RWPE2 (cell line): ENCODE results near the gene HOXD8.

ENCODE experiments used
- ATAC-seq: fragments of 200-7000 bp; cut with Tn5 transposase; 3 replicates; pipeline ENCODE4 v1.9.1; 2021; ENCODE audit warnings: low read depth
- DNase-seq: peaks from one replicate; pipeline ENCODE4 v3.0.0-alpha.2; 2020; ENCODE audit warnings: low spot score
- H3K27ac ChIP-seq: fragments of 450-650 bp; 2 replicates; pipeline ENCODE4 v1.5.1; 2017; ENCODE audit warnings: mild to moderate bottlenecking; ENCODE audit not compliant: poor library complexity, severe bottlenecking
- H3K27me3 ChIP-seq: fragments of 250-450 bp; sonication (Bioruptor Pico); 2 replicates; pipeline ENCODE4 v1.5.1; 2021; ENCODE audit warnings: mild to moderate bottlenecking, moderate library complexity; ENCODE audit not compliant: insufficient read depth, poor library complexity, severe bottlenecking
- H3K36me3 ChIP-seq: fragments of 250-450 bp; sonication (Bioruptor Pico); 2 replicates; pipeline ENCODE4 v1.5.1; 2020; ENCODE audit warnings: low read depth, mild to moderate bottlenecking, moderate library complexity
- H3K4me1 ChIP-seq: fragments of 250-450 bp; sonication (Bioruptor Pico); 2 replicates; pipeline ENCODE4 v1.5.1; 2021; ENCODE audit warnings: mild to moderate bottlenecking, moderate library complexity; ENCODE audit not compliant: insufficient read depth, poor library complexity, severe bottlenecking
- H3K4me3 ChIP-seq: fragments of 250-450 bp; sonication (Bioruptor Pico); 2 replicates; pipeline ENCODE4 v1.5.1; 2021; ENCODE audit warnings: mild to moderate bottlenecking, moderate library complexity; ENCODE audit not compliant: severe bottlenecking
- H3K9me3 ChIP-seq: fragments of 250-450 bp; sonication (Bioruptor Pico); 2 replicates; pipeline ENCODE4 v1.5.1; 2021; ENCODE audit warnings: mild to moderate bottlenecking, moderate library complexity; ENCODE audit not compliant: severe bottlenecking
- TF ChIP-seq, protein P1 (sequence below): fragments of 450-650 bp; IDR thresholded peaks from one replicate; pipeline ENCODE4 v1.5.1; 2017; ENCODE audit warnings: mild to moderate bottlenecking, moderate library complexity; ENCODE audit not compliant: poor library complexity, severe bottlenecking

Gene HOXD8

DNA sequence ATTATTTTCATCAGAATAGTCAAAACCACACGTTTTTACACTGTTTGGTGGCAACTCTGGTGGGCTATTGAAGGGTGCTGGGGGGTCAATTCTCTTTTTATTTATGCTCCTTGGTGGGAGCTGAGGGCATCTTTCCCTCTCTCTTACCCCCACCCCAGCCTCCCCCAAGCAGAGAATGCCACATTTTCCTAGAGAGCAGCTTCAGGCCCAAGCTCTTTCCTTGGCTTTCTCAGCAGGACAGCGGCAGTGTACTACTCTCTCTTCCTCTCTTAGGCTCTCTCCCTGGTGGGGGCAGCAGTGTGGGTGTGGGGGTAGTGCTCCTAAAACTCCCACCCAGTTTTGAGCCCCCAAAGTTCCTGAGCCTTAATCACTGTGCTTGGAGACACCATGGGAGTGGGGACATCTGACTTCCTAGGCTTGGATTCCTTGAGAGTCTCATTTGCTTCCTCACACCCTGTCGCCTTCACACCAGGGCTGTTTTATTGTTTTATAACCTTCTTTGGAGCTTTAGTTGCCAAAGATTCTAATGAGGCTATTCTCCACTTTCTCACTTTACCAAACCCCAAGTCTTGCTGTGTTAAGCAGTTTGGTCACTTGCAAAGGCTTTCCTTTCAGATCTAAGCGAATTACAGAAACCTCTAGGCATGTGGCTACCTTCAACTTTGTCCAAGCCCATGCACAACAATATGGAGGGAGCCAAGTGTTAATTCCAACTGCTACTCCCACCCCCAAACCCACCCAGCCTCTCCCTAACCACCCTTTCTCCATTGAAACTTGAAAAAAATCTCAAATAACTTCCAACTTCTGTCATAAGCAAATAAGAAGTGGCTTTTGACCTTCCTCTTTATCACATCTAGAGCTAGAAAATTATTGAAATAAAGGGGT is 15.8 kb downstream of the HOXD8 start:
- Histone ChIP-seq H3K4me3 (no peak overlapping the region), H3K27me3 (no peaks in the 10 kb centered on the region), H3K9me3 (no peaks in the 10 kb centered on the region), H3K27ac (no peak overlapping the region), H3K36me3 (no peaks in the 10 kb centered on the region), H3K4me1 (no peaks in the 10 kb centered on the region)
- no peak for DNase-seq
- TF ChIP-seq, protein P1, sequence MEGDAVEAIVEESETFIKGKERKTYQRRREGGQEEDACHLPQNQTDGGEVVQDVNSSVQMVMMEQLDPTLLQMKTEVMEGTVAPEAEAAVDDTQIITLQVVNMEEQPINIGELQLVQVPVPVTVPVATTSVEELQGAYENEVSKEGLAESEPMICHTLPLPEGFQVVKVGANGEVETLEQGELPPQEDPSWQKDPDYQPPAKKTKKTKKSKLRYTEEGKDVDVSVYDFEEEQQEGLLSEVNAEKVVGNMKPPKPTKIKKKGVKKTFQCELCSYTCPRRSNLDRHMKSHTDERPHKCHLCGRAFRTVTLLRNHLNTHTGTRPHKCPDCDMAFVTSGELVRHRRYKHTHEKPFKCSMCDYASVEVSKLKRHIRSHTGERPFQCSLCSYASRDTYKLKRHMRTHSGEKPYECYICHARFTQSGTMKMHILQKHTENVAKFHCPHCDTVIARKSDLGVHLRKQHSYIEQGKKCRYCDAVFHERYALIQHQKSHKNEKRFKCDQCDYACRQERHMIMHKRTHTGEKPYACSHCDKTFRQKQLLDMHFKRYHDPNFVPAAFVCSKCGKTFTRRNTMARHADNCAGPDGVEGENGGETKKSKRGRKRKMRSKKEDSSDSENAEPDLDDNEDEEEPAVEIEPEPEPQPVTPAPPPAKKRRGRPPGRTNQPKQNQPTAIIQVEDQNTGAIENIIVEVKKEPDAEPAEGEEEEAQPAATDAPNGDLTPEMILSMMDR, result no peak
- ATAC-seq, result no peak

DNA sequence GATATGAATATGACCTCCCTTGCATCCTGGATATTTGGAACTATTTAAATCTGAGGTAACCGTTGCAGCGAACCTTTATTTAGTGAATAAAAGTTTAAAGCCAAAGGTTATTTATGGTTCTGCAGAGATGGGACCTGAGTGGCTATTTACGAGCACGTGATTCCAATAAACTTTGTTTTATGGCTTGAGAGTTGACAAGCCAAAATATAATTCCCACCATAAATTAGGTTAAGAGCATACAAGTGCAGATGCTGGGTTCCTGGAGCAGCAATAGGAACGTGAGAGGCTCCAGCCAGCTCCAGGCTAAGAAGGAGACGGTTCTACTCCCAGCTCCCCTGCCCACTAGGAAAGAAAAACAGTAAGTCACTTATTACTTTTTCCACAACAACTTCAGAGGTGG is 16.6 kb downstream of the HOXD8 start:
- DNase-seq (no peak), ATAC-seq (no peak)
- TF ChIP-seq, protein P1, result no peak
- Histone ChIP-seq H3K27ac (no peak overlapping the region), H3K36me3 (no peaks in the 10 kb centered on the region), H3K4me1 (no peaks in the 10 kb centered on the region), H3K9me3 (no peaks in the 10 kb centered on the region), H3K4me3 (no peak overlapping the region), H3K27me3 (no peaks in the 10 kb centered on the region)

DNA sequence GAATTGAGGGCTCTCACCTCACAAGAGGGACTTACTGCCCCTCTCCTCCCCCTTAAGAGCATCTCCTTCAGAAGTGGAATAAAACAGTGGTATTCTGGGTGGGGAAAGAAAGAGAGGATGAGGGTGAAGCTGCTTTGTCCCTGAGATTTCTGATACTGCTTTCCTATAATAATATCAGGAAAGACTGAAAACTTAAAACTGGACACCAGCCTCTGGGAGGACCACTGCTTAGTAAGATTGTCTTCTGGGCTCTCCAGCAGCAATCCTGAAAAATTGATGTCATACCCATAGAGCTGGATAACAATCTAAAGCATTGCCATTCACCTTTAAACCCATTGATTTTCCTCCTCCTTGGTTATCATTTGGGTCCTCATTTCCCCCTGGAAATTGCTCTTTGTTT is 17.1 kb downstream of the HOXD8 start:
- Histone ChIP-seq H3K4me3 (no peak overlapping the region), H3K27ac (no peak overlapping the region), H3K4me1 (no peaks in the 10 kb centered on the region), H3K9me3 (no peaks in the 10 kb centered on the region), H3K27me3 (no peaks in the 10 kb centered on the region), H3K36me3 (no peaks in the 10 kb centered on the region)
- DNase-seq, result no peak
- TF ChIP-seq, protein P1, result no peak
- ATAC-seq, result no peak

DNA sequence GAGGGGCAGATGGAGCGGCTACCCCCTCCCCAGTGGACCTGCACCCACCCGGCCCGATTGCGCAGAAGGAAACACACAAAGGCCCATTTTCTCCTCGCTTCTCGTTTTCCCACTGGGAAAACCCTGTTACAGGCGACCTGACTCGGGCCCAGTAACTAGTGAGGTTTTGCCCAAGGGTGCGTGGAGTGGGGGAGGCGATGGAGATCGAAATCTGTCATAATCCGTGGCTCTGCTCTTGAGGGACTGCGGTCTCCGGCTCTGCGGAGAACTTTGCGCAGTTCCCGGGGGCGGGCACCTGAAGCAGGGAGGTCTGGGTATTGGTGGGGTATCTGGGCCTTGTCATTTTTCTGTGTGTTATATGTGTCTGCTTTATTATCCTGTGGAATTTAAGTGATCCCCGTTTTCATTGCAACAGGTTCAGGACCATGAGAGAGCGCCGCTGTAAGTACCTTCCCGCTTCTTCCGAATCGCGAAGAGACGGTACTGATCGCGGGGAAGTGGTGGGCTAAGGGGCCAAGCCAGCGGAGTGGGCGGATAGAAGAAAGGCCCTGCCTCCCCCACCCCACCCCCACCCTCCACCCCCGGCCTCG is 17.8 kb downstream of the HOXD8 start:
- H3K9me3 ChIP-seq, result no peaks in the 10 kb centered on the region
- no peak for ATAC-seq
- no peaks in the 10 kb centered on the region for H3K4me1 ChIP-seq
- no peak overlapping the region for H3K4me3 ChIP-seq
- TF ChIP-seq, protein P1, result no peak
- H3K27ac ChIP-seq, result no peak overlapping the region
- DNase-seq, result no peak
- no peaks in the 10 kb centered on the region for H3K36me3 ChIP-seq
- H3K27me3 ChIP-seq, result no peaks in the 10 kb centered on the region
